HepG2 (cell line): ENCODE results near the gene TNFRSF6B. TPM values are rescaled to one million over a fixed set of nuclear protein-coding genes. Genes with fewer than 3 reads are reported as not detected.

ENCODE experiments used
- AKAP8 ChIP-seq: sonication (generic); formaldehyde crosslinking; IDR thresholded peaks from 2 replicates; pipeline ENCODE4 v1.5.1; 2020; ENCODE audit warnings: mild to moderate bottlenecking, missing genetic modification reagents
- IRF9 ChIP-seq: sonication (generic); formaldehyde crosslinking; IDR thresholded peaks from 2 replicates; pipeline ENCODE4 v1.8.0; 2022; ENCODE audit warnings: missing genetic modification reagents, mild to moderate bottlenecking, borderline replicate concordance
- MLLT10 ChIP-seq: sonication (generic); formaldehyde crosslinking; IDR thresholded peaks from 2 replicates; pipeline ENCODE4 v1.4.0; 2020; ENCODE audit warnings: missing genetic modification reagents
- NR2F6 ChIP-seq, 2 experiments: IDR thresholded peaks; 2 replicates each; pipeline ENCODE4 v1.6.1; 2016; ENCODE audit warnings: antibody characterized with exemption in 1 of 2, mild to moderate bottlenecking in 1 of 2
- SP4 ChIP-seq: sonication (generic); formaldehyde crosslinking; IDR thresholded peaks from 2 replicates; pipeline ENCODE4 v1.8.1; 2023; ENCODE audit warnings: mild to moderate bottlenecking, missing genetic modification reagents
- ZFP91 ChIP-seq: sonication (generic); formaldehyde crosslinking; IDR thresholded peaks from 2 replicates; pipeline ENCODE4 v1.9.0; 2022; ENCODE audit warnings: missing genetic modification reagents, mild to moderate bottlenecking, borderline replicate concordance
- ZMAT3 ChIP-seq: sonication (generic); formaldehyde crosslinking; conservative IDR thresholded peaks from 2 replicates; pipeline ENCODE4 v1.7.0; 2021; ENCODE audit warnings: missing genetic modification reagents
- ZNF674 ChIP-seq: sonication (generic); formaldehyde crosslinking; IDR thresholded peaks from 2 replicates; pipeline ENCODE4 v1.5.0; 2020; ENCODE audit warnings: low read depth, mild to moderate bottlenecking, missing genetic modification reagents
- ZNF713 ChIP-seq: sonication (generic); formaldehyde crosslinking; IDR thresholded peaks from 2 replicates; pipeline ENCODE4 v1.4.0; 2020; ENCODE audit warnings: mild to moderate bottlenecking, missing genetic modification reagents
- ZSCAN9 ChIP-seq: IDR thresholded peaks from 2 replicates; pipeline ENCODE4 v1.6.1; 2016; ENCODE audit warnings: borderline replicate concordance
- polyA plus RNA-seq, 8 experiments: library from polyadenylated mRNA; depleted of rRNA in 3 of 8; stranded (reverse) in 7 of 8; unstranded in 1 of 8; fragments of >200 nt; fragmentation: Illumina TruSeq in 4 of 8; extraction: Trizol in 4 of 8; gene quantifications; 2 replicates each; pipeline versions ENCODE4 v1.2.1 to v1.2.3, GENCODE V29; 2011 to 2016; ENCODE audit warnings: low read depth in 4 of 8, missing spikeins in 1 of 8, mixed read lengths in 1 of 8; ENCODE audit not compliant: insufficient read depth in 1 of 8
- total RNA-seq, 5 experiments: library from RNA; depleted of rRNA; stranded (reverse); fragments of >200 nt; fragmentation: Illumina TruSeq; extraction: Trizol; gene quantifications; 2 replicates each; pipeline ENCODE4 v1.2.3, GENCODE V29; 2016; ENCODE audit warnings: low read depth in 1 of 5
- TF ChIP-seq, protein P1 (sequence below): sonication (generic); formaldehyde crosslinking; IDR thresholded peaks from 2 replicates; pipeline ENCODE4 v1.5.0; 2020; ENCODE audit warnings: mild to moderate bottlenecking, missing genetic modification reagents, borderline replicate concordance
- TF ChIP-seq, protein P2 (sequence below): sonication (generic); formaldehyde crosslinking; IDR thresholded peaks from 2 replicates; pipeline ENCODE4 v1.4.0; 2020; ENCODE audit warnings: mild to moderate bottlenecking, missing genetic modification reagents

TNFRSF6B gene
- total and polyA plus RNA-seq, 2 of the 13 experiments (the other 11 are each of a cell fraction or from before 2014, with no cell fraction given): 0.24 TPM; not detected in 1

- TF ChIP-seq, protein P1, sequence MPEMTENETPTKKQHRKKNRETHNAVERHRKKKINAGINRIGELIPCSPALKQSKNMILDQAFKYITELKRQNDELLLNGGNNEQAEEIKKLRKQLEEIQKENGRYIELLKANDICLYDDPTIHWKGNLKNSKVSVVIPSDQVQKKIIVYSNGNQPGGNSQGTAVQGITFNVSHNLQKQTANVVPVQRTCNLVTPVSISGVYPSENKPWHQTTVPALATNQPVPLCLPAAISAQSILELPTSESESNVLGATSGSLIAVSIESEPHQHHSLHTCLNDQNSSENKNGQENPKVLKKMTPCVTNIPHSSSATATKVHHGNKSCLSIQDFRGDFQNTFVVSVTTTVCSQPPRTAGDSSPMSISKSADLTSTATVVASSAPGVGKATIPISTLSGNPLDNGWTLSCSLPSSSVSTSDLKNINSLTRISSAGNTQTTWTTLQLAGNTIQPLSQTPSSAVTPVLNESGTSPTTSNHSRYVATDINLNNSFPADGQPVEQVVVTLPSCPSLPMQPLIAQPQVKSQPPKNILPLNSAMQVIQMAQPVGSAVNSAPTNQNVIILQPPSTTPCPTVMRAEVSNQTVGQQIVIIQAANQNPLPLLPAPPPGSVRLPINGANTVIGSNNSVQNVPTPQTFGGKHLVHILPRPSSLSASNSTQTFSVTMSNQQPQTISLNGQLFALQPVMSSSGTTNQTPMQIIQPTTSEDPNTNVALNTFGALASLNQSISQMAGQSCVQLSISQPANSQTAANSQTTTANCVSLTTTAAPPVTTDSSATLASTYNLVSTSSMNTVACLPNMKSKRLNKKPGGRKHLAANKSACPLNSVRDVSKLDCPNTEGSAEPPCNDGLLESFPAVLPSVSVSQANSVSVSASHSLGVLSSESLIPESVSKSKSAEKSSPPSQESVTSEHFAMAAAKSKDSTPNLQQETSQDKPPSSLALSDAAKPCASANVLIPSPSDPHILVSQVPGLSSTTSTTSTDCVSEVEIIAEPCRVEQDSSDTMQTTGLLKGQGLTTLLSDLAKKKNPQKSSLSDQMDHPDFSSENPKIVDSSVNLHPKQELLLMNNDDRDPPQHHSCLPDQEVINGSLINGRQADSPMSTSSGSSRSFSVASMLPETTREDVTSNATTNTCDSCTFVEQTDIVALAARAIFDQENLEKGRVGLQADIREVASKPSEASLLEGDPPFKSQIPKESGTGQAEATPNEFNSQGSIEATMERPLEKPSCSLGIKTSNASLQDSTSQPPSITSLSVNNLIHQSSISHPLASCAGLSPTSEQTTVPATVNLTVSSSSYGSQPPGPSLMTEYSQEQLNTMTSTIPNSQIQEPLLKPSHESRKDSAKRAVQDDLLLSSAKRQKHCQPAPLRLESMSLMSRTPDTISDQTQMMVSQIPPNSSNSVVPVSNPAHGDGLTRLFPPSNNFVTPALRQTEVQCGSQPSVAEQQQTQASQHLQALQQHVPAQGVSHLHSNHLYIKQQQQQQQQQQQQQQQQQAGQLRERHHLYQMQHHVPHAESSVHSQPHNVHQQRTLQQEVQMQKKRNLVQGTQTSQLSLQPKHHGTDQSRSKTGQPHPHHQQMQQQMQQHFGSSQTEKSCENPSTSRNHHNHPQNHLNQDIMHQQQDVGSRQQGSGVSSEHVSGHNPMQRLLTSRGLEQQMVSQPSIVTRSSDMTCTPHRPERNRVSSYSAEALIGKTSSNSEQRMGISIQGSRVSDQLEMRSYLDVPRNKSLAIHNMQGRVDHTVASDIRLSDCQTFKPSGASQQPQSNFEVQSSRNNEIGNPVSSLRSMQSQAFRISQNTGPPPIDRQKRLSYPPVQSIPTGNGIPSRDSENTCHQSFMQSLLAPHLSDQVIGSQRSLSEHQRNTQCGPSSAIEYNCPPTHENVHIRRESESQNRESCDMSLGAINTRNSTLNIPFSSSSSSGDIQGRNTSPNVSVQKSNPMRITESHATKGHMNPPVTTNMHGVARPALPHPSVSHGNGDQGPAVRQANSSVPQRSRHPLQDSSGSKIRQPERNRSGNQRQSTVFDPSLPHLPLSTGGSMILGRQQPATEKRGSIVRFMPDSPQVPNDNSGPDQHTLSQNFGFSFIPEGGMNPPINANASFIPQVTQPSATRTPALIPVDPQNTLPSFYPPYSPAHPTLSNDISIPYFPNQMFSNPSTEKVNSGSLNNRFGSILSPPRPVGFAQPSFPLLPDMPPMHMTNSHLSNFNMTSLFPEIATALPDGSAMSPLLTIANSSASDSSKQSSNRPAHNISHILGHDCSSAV (CRISPR knock-in tag): no peak
- TF ChIP-seq NR2F6 (IDR thresholded peaks at IDR 0.05) (no peak), NR2F6 (CRISPR knock-in tag; IDR thresholded peaks at IDR 0.05) (no peak), ZFP91 (peak; percentile 27; the same call in 1 of the 2 replicates), ZNF674 (CRISPR knock-in tag) (no peak), AKAP8 (CRISPR knock-in tag) (no peak), ZNF713 (CRISPR knock-in tag) (no peak), ZMAT3 (CRISPR knock-in tag) (no peak), IRF9 (CRISPR knock-in tag) (no peak), MLLT10 (no peak), SP4 (CRISPR knock-in tag) (no peak), ZSCAN9 (CRISPR knock-in tag) (no peak)
- TF ChIP-seq, protein P2, sequence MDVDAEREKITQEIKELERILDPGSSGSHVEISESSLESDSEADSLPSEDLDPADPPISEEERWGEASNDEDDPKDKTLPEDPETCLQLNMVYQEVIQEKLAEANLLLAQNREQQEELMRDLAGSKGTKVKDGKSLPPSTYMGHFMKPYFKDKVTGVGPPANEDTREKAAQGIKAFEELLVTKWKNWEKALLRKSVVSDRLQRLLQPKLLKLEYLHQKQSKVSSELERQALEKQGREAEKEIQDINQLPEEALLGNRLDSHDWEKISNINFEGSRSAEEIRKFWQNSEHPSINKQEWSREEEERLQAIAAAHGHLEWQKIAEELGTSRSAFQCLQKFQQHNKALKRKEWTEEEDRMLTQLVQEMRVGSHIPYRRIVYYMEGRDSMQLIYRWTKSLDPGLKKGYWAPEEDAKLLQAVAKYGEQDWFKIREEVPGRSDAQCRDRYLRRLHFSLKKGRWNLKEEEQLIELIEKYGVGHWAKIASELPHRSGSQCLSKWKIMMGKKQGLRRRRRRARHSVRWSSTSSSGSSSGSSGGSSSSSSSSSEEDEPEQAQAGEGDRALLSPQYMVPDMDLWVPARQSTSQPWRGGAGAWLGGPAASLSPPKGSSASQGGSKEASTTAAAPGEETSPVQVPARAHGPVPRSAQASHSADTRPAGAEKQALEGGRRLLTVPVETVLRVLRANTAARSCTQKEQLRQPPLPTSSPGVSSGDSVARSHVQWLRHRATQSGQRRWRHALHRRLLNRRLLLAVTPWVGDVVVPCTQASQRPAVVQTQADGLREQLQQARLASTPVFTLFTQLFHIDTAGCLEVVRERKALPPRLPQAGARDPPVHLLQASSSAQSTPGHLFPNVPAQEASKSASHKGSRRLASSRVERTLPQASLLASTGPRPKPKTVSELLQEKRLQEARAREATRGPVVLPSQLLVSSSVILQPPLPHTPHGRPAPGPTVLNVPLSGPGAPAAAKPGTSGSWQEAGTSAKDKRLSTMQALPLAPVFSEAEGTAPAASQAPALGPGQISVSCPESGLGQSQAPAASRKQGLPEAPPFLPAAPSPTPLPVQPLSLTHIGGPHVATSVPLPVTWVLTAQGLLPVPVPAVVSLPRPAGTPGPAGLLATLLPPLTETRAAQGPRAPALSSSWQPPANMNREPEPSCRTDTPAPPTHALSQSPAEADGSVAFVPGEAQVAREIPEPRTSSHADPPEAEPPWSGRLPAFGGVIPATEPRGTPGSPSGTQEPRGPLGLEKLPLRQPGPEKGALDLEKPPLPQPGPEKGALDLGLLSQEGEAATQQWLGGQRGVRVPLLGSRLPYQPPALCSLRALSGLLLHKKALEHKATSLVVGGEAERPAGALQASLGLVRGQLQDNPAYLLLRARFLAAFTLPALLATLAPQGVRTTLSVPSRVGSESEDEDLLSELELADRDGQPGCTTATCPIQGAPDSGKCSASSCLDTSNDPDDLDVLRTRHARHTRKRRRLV (CRISPR knock-in tag): 0 out of 2 replicates have a peak, but pooled peaks have one; percentile 22
Observed at GRCh38 chr20:63708301-63709148, 12.1 kb downstream of the TNFRSF6B start (continued).
